Testis (tissue), 2 donors: Measurements from ENCODE around the gene FOXC1.

ENCODE experiments used
- POLR2A ChIP-seq: fragments of 450-650 bp; IDR thresholded peaks from one replicate; pipeline ENCODE4 v1.6.1; 2017; ENCODE audit warnings: antibody characterized with exemption, mild to moderate bottlenecking, moderate library complexity
- TF ChIP-seq, protein P1 (sequence below), 3 experiments: fragments of 450-650 bp in 2 of 3; fragments of 200-600 bp in 1 of 3; sonication (generic) in 1 of 3; IDR thresholded peaks; one replicate each; pipeline ENCODE4 v1.5.1; 2016 to 2019; ENCODE audit warnings: antibody characterized with exemption in 3 of 3, mild to moderate bottlenecking in 2 of 3, moderate library complexity in 1 of 3

DNA sequence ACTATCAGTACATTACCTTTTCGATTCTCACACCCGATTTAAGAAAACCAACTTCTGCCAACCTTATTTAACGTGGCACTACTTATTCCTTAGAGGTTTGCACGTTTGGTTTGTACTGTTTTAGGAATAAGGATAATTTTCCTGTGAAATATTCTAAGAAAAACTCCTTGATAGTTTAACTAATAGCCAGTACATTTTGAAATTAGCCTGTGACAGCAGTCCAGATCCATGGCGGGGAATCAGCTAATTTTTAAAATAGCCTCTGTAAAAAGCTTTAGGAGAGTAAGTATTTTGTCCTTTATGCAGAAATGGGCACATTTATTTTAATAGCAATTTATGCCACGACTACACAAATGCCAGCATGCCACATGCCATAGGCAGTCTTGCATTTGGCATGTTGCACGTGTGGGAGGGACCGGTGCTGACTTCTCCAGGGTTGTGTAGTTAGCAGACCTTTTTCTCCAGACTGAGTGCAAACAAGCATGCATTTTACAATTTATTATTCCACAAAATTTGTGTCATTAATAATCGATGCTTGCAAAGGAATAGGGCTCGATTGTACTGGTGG is 6.2 kb downstream of the FOXC1 start:
- TF ChIP-seq, protein P1, sequence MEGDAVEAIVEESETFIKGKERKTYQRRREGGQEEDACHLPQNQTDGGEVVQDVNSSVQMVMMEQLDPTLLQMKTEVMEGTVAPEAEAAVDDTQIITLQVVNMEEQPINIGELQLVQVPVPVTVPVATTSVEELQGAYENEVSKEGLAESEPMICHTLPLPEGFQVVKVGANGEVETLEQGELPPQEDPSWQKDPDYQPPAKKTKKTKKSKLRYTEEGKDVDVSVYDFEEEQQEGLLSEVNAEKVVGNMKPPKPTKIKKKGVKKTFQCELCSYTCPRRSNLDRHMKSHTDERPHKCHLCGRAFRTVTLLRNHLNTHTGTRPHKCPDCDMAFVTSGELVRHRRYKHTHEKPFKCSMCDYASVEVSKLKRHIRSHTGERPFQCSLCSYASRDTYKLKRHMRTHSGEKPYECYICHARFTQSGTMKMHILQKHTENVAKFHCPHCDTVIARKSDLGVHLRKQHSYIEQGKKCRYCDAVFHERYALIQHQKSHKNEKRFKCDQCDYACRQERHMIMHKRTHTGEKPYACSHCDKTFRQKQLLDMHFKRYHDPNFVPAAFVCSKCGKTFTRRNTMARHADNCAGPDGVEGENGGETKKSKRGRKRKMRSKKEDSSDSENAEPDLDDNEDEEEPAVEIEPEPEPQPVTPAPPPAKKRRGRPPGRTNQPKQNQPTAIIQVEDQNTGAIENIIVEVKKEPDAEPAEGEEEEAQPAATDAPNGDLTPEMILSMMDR (IDR thresholded peaks at IDR 0.05), result no peak
- TF ChIP-seq POLR2A, result no peak
